Endometrium (tissue), 2 donors: ENCODE measurements around the gene CLSTN3.

ENCODE experiments used
- FAIRE-seq: peaks from 2 replicates; lab custom pipeline; 2012; peaks lifted over from hg19 to GRCh38; lab: Jason Lieb, UNC
- donor health status: control.
- donor health status: control.

Gene CLSTN3

GRCh38 chr12:7129872-7130691 lies at the start of gene CLSTN3:
TSS of gene CLSTN3 (plus strand) at chr12:7130371. CDS start at chr12:7130649, 278 bp downstream.
- FAIRE-seq: no peak

DNA sequence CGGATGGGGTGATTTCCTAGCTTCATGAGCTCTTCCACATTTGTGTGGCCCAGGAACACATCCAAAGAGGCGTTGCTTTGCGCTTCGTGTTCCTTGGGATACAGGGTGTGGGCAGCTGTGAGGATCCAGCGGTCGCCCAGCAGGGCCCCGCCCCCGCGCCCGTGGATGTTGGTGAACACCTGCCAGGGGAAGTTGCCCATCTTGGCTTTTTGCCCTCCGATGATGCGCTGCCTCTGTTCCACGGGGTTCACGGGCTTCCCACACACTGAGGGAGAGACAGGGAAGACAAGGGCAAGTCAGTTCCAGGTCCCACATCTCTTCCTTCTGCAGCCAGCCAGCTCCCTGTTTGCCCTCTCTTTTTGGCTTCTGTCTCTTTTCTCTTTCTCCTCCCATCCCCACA lies 49.1 kb upstream of the CLSTN3 start:
- no peak for FAIRE-seq

GRCh38 chr12:7083125-7083524 lies 47.0 kb upstream of the CLSTN3 start:
- no peak for FAIRE-seq

GRCh38 chr12:7089196-7089871 lies 40.8 kb upstream of the CLSTN3 start:
- no peak for FAIRE-seq

- no peak for FAIRE-seq
Measured at GRCh38 chr12:7090222-7090998, 39.8 kb upstream of the CLSTN3 start.

DNA sequence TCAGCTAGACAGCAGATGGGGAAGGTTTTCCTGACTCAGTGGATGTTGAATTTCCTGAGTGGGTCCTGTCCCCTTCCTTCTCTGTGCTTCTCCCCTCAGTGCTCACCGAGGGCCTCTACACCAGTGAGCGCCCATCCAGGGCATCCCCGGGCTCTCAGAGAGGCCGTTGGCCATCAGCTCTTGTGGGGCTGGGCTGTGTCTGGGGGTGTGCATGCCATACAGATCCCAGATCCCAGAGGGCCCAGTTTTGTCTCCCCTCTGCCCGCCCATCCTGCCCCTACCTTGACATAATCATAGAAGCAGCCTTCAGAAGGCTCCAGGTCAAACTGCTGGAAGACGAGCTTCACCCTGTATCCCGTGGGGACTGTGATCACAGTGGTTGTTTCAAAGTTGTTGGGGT lies 39.0 kb upstream of the CLSTN3 start:
- FAIRE-seq: no peak

DNA sequence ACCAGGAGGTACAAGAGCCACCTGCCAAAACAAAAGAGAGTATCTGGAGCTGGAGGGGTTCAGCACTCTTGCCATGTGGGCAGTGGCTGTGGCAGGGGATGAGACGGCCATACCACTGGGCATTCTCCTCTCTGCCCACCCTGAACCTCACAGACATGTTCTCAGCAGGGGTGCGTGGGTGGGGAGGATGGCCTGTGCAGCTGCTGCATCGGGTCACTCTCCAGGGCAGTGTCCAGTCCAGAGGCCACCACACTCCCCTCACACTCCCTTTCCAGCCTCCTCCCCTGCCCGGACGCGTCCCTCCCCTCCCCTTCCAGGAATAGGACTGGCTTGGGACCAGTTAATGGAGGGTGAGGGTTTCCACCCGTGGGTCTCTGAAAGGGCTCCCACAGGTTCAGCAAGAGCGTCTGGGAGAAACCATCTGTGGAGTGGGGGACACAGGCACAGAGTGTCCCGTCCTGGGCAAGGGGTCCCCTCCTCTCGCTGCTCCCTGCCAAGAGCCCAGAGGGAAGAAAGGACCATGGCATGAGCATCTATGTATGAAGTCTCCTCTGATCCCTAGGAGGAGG lies 38.4 kb upstream of the CLSTN3 start:
- no peak for FAIRE-seq

- FAIRE-seq: peak; percentile 95
Measured at GRCh38 chr12:7092229-7092985, 37.8 kb upstream of the CLSTN3 start, which contains the start of gene C1R. TSS of gene C1R (minus strand) at chr12:7092445. CDS start at chr12:7092388, 57 bp downstream.

DNA sequence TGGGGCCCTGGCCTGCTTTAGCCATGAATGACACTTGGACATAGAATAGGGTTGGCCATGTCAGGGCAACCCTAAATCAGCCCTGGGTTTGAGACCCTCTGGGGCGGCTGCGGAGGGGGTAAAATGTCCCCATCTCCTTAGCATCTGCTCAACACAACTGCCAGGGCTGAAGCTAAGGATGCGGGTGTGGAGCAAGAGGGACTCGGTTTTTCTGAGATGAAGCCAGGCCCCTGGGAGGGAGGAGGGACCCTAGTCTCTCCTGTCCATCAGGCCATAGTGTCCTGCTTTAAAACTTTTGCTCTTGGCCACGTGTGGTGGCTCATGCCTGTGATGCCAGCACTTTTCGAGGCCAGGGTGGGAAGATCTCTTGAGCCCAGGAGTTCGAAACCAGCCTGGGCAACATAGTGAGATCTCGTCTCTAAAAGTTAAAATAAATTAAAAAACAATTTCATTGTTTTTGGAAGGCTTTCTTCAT lies 37.1 kb upstream of the CLSTN3 start:
- no peak for FAIRE-seq

DNA sequence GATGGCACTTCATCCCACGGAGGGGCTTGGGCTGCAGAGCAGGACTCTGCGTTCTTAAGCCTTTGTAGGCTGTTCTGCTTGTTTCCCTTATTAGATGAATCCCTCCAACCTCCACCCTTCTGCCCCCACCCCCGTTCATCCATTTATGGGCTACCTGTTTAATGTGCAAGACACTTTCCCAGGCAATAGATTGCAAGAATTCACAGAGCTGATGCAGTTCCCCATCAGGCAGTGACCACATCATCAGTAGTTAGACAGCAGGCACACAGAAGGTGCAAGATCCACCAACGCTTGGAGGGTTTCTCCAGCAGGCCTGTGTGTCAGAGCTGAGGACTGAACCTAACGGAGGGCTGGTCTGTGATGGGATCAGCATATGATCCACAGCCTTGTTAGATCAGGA lies 36.7 kb upstream of the CLSTN3 start:
- no peak for FAIRE-seq

DNA sequence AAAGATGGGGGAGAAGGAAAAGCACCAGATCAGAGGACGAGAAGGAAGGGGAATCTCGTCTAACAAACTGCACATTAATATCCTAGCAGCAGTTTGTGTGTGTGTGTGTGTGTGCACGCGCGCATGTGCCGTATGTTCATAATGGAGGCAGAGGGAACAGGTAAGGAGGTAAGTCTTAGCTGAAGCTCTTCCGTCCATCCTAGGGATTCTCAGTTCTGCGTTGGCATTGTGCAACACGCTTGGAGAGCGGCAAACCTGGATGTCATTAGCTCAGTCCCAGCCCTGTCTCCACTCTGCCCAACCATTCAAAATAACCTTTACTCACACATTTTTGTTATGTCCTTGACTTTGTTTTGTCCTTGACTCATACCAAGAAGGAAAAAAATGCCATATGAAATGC lies 36.3 kb upstream of the CLSTN3 start:
- no peak for FAIRE-seq

GRCh38 chr12:7096006-7096932 lies 33.9 kb upstream of the CLSTN3 start:
- FAIRE-seq: no peak

DNA sequence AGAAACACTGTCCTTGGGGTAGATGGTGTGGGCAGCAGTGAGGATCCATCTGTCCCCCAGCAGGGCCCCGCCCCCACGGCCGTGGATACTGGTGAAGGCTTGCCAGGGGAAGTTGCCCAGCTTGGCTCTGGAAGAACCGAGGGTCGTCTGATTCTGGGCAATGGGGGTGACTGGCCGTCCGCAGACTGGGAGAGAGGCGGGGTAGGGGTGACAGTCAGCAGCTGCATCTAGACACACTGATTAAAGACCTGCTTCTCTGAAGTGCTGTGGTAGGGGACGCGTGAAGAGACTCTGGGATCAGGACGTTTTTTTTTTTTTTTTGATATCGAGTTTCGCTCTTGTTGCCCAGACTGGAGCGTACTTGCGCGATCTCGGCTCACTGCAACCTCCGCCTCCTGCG lies 33.2 kb upstream of the CLSTN3 start:
- no peak for FAIRE-seq

DNA sequence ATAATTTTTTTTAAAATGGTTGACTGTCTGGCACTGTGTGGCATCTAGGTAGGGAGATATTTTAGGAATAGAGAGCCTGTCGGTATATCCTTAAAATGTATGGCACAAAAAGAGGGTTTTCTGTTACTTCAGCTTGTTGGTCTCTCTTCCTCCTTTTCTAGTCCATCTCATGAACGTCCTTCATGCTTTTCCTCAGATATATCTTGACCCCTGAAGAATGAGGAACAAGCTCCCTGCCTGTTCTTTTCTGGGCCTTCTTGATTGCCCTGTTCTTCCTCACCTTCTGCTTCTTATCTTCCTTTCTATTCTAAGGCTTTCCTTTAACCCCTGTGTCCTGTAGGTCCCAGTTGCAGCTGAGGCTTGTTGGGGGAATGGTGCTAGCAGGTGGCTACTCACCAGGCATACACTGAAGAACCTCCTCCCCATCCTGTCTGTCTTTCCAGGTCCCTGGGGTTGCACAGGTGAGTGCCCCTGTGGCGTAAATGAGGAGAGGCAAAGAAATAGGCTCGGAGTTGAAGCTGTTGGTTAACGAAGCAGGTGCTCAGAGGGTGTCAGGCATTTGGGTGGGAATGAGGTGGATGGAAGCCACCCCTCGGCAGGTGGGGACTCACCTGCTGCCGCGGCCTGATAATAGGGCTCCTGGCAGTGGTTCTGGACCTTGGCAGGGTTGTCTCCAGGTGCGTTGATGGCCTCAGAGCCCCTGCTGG lies 30.7 kb upstream of the CLSTN3 start:
- no peak for FAIRE-seq

- no peak for FAIRE-seq
Measured at GRCh38 chr12:7100239-7100638, 29.9 kb upstream of the CLSTN3 start.

GRCh38 chr12:7101047-7101693 lies 29.0 kb upstream of the CLSTN3 start:
- no peak for FAIRE-seq

DNA sequence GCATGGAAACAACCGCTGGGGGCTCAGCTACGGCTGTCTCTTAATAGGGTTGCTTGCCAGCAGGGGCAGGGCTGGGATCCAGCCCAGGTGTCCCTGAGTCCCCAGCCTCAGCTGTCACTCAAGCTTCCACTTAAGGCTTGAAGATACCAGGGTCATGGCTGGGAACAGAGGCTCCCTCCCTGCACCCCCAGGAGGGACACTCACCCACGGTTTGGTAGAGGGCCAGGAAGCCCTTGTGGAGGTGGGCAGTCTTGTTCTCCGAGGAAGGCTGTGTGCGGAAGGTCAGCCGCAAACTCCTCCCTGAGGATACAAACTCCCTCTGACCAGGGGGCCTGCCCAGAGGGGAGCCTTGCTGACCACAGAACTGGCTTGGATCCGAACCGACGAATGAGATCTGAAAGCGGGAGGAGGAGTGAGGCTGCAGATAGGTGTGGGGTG lies 28.5 kb upstream of the CLSTN3 start:
- FAIRE-seq: no peak

GRCh38 chr12:7102582-7102981 lies 27.6 kb upstream of the CLSTN3 start:
- FAIRE-seq: no peak
